Measurements from ENCODE around the gene TREX2. TPM values are rescaled to one million over a fixed set of nuclear protein-coding genes. Genes with fewer than 3 reads are reported as not detected.

TREX2 gene
- total RNA-seq, 3 donors from 2014 or later = 1.0 to 4.3 (median 1.9) TPM

- Histone ChIP-seq H3K36me3 (no peaks in the 10 kb centered on the region), H3K27me3 (peaks cover 0 to 19% of the 10 kb centered on the region in 2 donors), H3K4me3 (no peak overlapping the region), H3K4me1 (no peaks in the 10 kb centered on the region), H3K27ac (no peak overlapping the region), H3K9me3 (no peaks in the 10 kb centered on the region)
- TF ChIP-seq POLR2A (IDR thresholded peaks at IDR 0.05) (no peak), POLR2AphosphoS5 (IDR thresholded peaks at IDR 0.05) (no peak)
- TF ChIP-seq, protein P1, sequence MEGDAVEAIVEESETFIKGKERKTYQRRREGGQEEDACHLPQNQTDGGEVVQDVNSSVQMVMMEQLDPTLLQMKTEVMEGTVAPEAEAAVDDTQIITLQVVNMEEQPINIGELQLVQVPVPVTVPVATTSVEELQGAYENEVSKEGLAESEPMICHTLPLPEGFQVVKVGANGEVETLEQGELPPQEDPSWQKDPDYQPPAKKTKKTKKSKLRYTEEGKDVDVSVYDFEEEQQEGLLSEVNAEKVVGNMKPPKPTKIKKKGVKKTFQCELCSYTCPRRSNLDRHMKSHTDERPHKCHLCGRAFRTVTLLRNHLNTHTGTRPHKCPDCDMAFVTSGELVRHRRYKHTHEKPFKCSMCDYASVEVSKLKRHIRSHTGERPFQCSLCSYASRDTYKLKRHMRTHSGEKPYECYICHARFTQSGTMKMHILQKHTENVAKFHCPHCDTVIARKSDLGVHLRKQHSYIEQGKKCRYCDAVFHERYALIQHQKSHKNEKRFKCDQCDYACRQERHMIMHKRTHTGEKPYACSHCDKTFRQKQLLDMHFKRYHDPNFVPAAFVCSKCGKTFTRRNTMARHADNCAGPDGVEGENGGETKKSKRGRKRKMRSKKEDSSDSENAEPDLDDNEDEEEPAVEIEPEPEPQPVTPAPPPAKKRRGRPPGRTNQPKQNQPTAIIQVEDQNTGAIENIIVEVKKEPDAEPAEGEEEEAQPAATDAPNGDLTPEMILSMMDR (IDR thresholded peaks at IDR 0.05) = no peak
- DNase-seq (ENCODE audit: low spot score in 2 of 2) = no peak
- intact Hi-C loops (cut with DNase I; ENCODE audit: low total_unique reads) = no loop called here
Measured at GRCh38 chrX:153450114-153450948, 4.5 kb upstream of the TREX2 start.

GRCh38 chrX:153449368-153450113, 3.7 kb upstream of the TREX2 start:
- Histone ChIP-seq H3K9me3 (no peaks in the 10 kb centered on the region), H3K27ac (no peak overlapping the region), H3K4me1 (no peaks in the 10 kb centered on the region), H3K4me3 (no peak overlapping the region), H3K36me3 (no peaks in the 10 kb centered on the region), H3K27me3 (peaks cover 0 to 11% of the 10 kb centered on the region in 2 donors)
- TF ChIP-seq POLR2A (IDR thresholded peaks at IDR 0.05) (no peak), POLR2AphosphoS5 (IDR thresholded peaks at IDR 0.05) (no peak)
- TF ChIP-seq, protein P1 (IDR thresholded peaks at IDR 0.05) = no peak
- DNase-seq (ENCODE audit: low spot score in 2 of 2) = no peak
- intact Hi-C loops (cut with DNase I; ENCODE audit: low total_unique reads) = no loop called here

- intact Hi-C loops (cut with DNase I; ENCODE audit: low total_unique reads) = no loop called here
- Histone ChIP-seq H3K9me3 (no peaks in the 10 kb centered on the region), H3K4me3 (no peak overlapping the region), H3K4me1 (no peaks in the 10 kb centered on the region), H3K27ac (no peak overlapping the region), H3K27me3 (peaks cover 0 to 8% of the 10 kb centered on the region in 2 donors), H3K36me3 (no peaks in the 10 kb centered on the region)
- DNase-seq (ENCODE audit: low spot score in 2 of 2) = no peak
- no peak for TF ChIP-seq POLR2A (IDR thresholded peaks at IDR 0.05)
- no peak for TF ChIP-seq POLR2AphosphoS5 (IDR thresholded peaks at IDR 0.05)
- TF ChIP-seq, protein P1 (IDR thresholded peaks at IDR 0.05) = no peak
Measured at GRCh38 chrX:153448556-153449367, 2.9 kb upstream of the TREX2 start.

DNA sequence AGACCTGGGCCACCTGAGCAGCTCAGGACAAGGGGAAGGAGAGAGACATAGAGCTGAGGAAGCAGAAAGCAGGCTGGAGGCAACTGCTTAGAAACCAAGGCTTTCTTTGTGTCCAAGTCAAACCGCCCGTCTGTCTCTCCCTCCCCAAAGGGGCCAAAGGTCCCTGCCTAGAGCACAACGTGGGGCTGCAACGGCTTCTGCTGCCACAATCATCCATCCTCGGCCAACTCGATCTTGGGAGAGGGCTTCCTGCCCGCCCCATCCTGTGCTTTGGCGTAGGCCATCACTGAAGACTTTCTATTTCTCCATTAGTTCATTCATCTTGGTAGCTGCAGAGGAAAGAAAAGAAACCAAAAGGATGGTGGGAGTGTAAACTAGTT, 1.7 kb upstream of the TREX2 start:
- Histone ChIP-seq H3K27ac (no peak overlapping the region), H3K4me3 (no peak overlapping the region), H3K27me3 (peaks cover 0 to 14% of the 10 kb centered on the region in 2 donors), H3K36me3 (no peaks in the 10 kb centered on the region), H3K4me1 (no peaks in the 10 kb centered on the region), H3K9me3 (no peaks in the 10 kb centered on the region)
- TF ChIP-seq POLR2AphosphoS5 (IDR thresholded peaks at IDR 0.05) = no peak
- no peak for TF ChIP-seq POLR2A (IDR thresholded peaks at IDR 0.05)
- TF ChIP-seq, protein P1 (IDR thresholded peaks at IDR 0.05) = no peak
- DNase-seq (ENCODE audit: low spot score in 2 of 2) = no peak
- intact Hi-C loops (cut with DNase I; ENCODE audit: low total_unique reads) = no loop called here

All from breast epithelium (tissue), 4 donors.